GM18505 (cell line): ENCODE results near the gene MAF.

Experiments used
- ATAC-seq: cut with Tn5 transposase; IDR thresholded peaks from one replicate; pipeline ENCODE4 v1.9.1; 2021; ENCODE audit not compliant: unreplicated experiment
- POLR2A ChIP-seq: IDR thresholded peaks from 4 replicates; pipeline ENCODE4 v1.6.1; 2011; ENCODE audit warnings: borderline replicate concordance; ENCODE audit not compliant: insufficient read depth, insufficient read length; ENCODE audit errors: extremely low read depth

MAF gene

DNA sequence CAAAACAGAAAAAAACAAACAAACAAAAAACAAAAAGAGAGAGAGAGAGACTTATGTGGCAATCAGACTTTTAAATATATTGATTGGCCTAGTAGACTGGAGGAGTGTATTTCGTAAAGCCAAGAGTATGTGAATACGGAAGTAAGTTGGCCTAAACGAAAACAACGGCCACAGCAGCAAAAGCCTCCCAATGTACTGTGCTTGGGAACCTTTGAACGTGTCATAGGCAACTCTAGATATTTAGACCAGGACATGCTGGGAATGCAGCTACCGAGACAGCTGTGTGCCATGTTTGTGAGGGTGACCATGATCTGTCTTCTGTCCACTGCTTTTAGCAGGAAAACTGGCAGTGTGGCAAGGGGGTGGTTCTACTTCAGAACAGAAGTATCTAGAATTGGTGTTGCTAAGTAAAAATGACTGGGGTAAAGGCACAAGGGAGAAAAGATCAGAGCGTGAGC is 7.4 kb downstream of the MAF start:
- no peak for ATAC-seq
- no peak for TF ChIP-seq POLR2A

DNA sequence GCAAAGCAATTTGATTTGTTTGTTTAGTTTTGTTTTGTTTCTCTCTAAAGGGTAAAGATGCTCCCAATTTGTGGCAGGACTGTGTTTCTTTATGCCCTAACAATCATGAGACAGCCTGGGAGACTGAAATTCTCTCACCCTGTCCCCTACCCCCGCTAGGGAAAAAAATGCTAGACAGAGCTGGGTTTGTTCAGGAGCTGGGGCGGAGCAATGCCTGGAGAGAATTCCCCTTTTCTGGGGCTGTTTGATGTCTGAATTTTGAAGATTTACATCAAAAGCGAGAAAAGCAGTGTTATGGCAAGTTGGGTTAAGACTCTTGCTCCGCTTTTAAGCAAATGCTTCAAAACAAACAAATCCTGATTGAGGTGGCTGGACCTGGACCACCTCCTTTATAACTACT is 8.4 kb downstream of the MAF start:
- ATAC-seq = no peak
- TF ChIP-seq POLR2A = no peak

DNA sequence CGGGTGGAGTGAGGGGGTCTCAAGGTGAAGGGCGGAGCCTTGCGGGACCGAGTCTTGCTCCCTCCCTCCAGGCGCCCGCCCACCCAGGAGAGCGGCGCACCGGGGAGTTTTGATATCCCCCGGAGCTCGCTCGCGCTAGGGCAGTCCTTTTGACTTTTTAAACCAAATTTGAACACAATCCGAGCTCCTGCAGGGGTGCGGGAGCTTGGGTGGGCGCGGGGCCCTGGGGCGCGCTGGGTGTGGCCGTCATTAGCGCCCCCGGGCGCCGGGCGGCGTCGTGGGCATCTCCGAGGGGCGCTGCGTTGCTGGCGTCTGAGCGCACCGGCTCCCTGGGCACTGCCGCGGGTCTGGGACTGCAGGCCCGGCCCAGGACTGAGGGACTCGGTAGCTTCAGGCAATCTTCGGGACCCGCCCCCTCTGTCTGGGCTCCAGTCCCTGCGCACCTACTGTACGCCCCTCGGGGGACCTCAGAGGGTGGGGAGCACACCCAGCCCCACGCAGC is 10.9 kb downstream of the MAF start:
- no peak for TF ChIP-seq POLR2A
- ATAC-seq = no peak

DNA sequence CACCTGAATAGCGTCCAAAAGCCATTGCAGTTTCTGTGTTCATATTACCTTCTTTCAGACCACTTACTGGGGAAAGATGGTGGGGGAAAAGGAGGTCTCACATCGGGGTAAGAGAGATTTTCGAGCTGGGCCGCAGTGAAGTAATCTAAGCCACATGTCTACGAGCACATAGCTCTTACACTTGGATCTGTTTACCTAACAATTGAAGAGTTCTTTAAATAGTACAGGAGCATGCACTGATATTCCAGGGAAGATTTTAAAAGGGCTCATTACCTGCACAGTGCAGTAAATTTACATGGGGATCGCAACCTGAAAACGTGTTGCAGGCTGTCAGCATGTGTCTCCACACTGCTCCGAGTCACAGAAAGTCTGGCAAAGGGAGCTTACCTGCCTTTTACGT is 12.6 kb downstream of the MAF start:
- ATAC-seq = no peak
- TF ChIP-seq POLR2A = no peak

DNA sequence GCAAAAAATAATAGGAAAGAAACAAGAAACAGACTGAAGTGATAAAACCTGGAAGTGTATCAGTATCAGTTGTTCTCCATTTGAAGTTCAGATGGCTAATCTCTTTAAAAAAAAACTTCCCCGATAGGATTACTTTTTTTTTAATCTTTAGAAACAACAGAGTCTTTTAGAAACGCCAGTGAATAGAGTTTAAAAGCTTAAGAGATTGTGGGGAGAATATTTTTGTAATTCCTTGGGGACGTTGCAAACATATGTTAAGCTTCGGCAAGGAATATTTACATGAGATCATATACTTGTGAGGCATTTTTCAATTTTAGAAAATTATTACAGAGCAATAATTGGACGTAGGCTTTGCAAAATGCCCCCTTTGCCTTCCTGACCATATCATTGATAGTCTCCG is 13.2 kb downstream of the MAF start:
- TF ChIP-seq POLR2A = no peak
- no peak for ATAC-seq

DNA sequence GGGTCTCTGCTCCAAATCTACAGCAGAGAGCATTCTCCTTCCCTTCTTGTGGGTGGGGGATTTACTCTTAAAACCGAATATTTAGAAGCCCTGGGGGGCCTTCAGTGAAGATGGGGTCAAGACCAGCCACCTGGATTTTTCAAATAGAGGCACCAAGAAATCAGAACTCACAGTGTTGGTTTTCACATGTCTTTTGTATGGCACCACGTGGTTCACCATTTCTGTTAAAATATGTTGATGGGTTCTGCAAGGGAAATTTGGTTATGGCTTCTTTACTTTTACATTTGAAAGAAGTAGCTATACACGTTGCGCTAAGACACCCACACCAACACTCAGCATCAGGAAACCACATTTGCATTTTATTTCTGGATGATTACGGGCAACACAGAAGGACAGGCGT is 17.7 kb downstream of the MAF start:
- no peak for TF ChIP-seq POLR2A
- no peak for ATAC-seq

DNA sequence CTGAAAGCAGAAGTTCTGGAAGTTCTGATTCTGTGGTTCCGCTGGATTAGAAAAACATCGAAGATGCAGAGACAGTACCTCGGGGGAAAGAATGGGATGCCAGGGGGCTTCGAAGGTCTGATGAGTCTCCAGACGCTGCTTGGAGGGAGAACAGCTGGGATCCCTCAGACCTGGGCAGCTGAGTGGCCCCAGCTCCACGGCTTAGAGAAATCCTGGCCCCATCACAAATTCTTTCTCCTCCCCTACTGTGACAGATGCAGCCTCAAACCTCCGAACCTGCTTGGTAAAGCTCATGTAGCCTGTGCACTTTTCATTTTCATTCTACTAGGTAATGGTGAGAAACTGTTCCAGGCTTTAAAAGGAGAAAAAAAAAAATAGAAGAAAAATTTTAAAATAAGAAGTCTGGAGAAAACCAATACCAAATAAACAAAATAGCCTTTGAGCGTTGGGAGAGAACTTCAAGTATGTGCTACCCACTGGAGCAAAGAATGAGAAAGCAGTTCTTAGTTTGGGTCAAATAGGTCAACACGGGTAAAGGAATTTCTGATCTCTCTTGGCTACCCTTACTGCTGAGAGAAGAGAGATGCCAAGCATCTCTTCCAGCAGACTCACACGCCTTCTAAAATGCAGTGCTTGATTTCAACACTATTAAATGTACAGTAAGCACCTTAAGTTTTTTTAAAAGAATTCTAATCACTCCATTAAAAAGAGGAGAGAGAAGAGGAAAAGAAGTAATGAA is 19.9 kb downstream of the MAF start:
- no peak for TF ChIP-seq POLR2A
- no peak for ATAC-seq

DNA sequence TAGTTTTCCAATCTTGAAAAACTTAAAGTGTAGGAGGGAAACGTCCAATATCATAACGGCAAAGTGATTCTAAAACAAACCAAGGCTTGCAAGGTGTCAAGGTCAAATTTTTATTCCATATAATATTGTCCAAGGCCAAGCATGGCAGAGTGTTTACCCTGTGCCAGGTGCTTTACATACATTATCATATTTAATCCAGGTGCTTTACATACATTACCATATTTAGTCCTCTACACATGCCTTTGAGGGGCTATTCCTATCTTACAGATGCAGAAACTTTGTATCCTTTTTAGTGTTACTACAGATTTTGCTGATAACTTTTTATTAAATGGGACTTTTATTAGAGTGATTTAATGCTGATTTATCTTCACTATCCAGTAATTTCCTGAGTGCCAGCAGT is 23.9 kb downstream of the MAF start:
- no peak for TF ChIP-seq POLR2A
- ATAC-seq = no peak

DNA sequence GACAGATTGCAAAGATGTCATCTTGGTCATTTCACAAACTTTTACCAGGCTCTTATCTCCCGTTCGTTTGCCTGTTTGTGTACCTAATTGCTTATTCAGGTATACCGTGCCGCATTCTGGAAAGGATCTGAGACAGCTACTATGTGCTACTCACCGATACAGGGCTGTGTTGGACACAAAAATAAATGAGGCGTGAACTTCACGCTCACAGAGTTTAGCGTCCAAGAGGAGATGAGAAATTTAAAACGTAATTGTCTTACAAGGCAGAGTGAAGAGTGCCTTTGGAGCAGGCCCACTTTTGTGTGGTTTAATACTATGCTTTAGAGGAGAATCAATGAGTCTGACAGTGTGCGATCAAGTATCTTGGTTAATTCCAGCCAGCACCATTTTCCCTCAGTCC is 26.7 kb downstream of the MAF start:
- no peak for TF ChIP-seq POLR2A
- no peak for ATAC-seq

DNA sequence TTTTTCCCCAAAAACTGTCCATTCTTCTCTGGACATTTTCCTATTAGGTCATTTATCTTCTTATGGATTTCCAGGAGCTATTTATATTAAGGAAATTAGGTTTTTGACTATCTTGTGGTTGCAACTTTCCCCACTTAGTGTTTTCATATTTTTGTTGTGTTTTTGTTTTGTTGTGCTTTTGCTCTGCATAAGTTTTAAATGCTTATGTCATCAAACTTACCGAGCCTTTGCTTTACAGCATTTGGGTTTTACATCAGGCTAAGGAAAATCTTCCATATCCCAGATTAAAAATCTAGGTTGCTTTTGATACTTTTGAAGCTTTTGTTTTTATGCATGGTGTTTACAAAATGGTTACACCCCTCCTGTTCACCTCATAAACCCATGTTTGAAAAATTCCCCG is 27.5 kb downstream of the MAF start:
- no peak for ATAC-seq
- TF ChIP-seq POLR2A = no peak

DNA sequence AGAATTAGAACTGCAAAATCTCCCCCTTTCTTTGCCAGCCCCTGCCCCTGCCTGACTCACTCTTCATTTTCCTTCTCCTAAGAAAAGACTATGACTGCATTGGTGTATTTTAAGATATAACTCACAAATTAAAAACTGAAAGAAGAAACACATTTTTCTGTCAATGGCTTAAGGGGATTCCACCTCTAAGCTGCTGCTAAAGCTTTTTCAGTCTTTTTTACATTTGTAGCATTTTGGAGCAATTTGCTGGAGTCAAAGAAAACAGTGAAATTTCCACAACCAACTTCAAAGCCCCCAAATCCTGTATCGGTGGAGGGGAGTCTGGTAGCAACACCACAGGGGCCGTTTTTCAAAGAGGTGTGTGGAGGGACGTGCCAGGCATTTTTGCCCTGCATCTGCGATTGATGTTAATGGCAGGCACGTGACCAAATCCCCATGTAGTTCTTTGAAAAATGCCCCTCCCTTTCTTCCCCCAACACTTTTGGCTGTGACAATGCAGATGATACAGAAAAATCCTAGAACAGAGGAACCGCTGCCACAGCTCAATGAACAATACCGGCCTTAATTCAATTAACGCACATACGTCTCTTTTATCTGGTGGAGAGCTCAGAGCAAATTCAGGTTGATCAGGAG is 28.5 kb downstream of the MAF start:
- TF ChIP-seq POLR2A = no peak
- no peak for ATAC-seq

DNA sequence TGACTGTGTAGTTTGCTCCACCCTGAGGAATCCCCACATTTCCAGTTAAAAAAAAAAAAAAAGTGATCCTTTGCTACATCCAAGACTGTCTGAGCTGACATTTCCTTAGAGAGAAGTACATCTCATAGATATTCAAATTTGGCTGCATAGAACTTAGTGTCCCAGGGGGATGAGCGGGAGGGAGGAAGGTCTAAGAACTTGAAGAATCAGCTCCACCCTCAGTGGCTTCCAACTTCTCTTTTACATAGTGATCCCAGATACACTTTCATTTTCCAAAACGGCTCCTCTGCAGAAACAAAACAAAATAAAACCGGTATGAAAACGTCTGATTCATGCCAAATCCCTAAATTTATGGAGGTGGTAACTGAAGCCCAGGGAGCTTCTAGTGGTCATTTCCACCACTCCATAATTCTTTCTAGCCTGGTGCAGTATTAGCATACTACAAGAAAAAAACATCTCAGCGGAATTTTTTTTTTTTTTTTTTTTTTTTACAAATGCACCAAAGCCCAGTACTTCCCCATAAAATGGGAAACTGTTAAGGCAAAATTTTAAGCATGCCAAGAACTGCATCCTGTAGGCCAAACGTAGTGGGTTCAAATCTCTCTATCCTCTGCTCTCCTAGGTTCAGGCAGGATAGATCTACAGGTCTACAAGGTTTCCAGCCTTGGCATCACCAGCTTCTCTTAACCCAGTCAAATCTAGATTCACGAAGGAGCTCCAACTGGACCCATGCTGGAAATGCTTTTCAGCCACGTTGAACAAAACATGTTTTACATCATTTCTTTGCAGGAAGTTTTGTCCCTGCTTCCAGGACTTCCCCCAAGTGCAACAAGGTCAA is 29.3 kb downstream of the MAF start:
- no peak for ATAC-seq
- TF ChIP-seq POLR2A = no peak

DNA sequence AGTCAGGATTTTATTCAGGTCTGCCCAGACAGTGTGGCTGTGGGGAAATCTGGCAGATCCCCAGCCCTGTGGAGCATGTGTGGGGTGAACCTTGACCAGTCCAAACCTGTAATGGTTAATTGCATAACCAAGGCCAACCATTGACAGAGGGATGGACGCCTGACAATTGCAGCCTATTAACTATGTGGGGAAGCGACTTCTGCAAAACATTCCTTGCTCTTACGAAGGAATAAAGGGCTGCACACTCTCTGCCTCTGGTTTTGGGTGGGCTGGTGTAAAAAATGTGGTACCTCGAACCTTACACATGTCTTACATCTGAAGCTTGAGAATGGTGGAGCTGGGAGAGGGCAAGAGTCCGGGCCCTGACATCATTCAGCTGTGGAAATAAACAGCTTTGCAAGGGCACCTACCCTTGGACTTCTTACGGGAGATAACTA is 35.8 kb downstream of the MAF start:
- no peak for ATAC-seq
- TF ChIP-seq POLR2A = no peak
